ENCODE results near the gene RLBP1. TPM values are rescaled to one million over a fixed set of nuclear protein-coding genes. Genes with fewer than 3 reads are reported as not detected.

The RLBP1 gene
- total and polyA plus RNA-seq, 2 donors (not counting 3 experiments of a cell fraction or from before 2014, with no cell fraction given): not detected

DNA sequence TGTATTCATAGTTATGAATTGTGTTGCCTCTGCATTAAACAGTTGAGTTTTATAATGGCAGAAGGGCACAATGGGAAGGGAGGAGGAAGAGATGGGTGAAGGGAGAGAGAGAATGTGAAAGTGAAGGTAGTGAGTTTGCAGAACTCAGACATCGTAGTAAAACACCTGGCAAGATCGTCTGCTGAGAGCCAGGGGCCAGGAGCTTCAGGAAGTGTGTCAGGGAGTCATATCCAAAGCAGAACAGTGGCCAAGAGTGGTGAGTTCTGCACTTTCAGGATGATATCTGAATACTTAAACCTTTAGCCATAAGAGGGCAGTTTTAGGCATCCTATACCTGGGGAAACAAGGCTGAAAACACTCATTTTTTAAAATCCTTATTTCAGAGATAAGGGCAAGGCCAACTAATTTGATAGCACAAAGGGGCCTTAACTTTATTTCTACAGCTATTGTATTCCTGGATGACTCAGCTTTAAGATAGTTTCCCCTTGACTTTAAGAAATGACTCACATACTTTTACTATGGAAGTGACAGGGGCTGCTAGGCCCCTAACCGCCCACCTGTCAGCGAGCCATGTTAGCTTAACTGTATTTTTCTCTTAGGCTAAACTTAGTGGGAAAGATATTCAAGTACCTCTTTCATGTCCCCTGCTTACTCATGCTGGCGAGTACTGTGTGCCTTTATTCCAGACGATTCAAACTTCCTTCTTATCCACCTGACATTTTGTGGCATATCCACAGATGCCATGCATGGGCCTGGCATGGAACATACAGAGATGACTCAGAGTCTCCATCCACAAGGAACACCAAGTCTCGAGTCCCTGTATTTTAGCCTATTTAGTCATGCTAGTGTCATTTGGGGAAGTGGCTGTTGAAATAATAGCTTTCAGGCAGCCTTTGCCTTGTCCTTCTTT lies 53.9 kb downstream of the RLBP1 start:
- Histone ChIP-seq H3K27me3 (ENCODE audit: control insufficient read depth in 2 of 2, insufficient read depth in 2 of 2, low read length in 2 of 2) (no peaks in the 10 kb centered on the region), H4K20me1 (replicated peaks; ENCODE audit: control insufficient read depth, extremely low read depth, insufficient read depth, low read length) (no peaks in the 10 kb centered on the region), H3K4me1 (ENCODE audit: control insufficient read depth, extremely low read depth, insufficient read depth, low read length) (peaks cover 35% of the 10 kb centered on the region), H3K36me3 (ENCODE audit: control insufficient read depth in 2 of 2, extremely low read depth in 1 of 2, insufficient read depth in 2 of 2, low read length in 2 of 2) (no peaks in the 10 kb centered on the region), H3K9me3 (replicated peaks; ENCODE audit: control insufficient read depth, insufficient read depth, low read length) (no peaks in the 10 kb centered on the region), H3K4me3 (replicated peaks in 1 of 3; ENCODE audit: insufficient read depth in 1 of 3, low read depth in 1 of 3, low read length in 3 of 3) (peak overlapping the region in 1 of 3 experiments; percentile 25), H3K79me2 (ENCODE audit: control insufficient read depth, insufficient read depth, low read length) (no peaks in the 10 kb centered on the region), H3K27ac (ENCODE audit: insufficient read depth, low read depth, low read length) (peak overlapping the region; percentile 87), H3K4me2 (ENCODE audit: insufficient read depth, low read length) (peak overlapping the region; percentile 77), H3K9me1 (replicated peaks; ENCODE audit: control insufficient read depth, extremely low read depth, insufficient read depth, low read length) (no peaks in the 10 kb centered on the region), H3K9ac (replicated peaks; ENCODE audit: extremely low read depth, insufficient read depth, low read length) (peak overlapping the region; percentile 42), H2AFZ (ENCODE audit: low read depth, low read length) (no peak overlapping the region)
- POLR2A ChIA-PET: interaction anchor here (0.7 to 1.3 kb wide), 2 partner anchors 79 to 107 kb away, joined by 3 to 5 read pairs; partner anchors contain the start of gene ABHD2
- intact Hi-C loops (cut with micrococcal nuclease) (loop anchor here (1.0 kb wide), 4 partner anchors 23 to 79 kb away; partner anchors contain the start of gene ABHD2), dilution Hi-C loops (cut with MboI; ENCODE audit: extremely low pct_ligation_motif_present, low sequenced_read_pairs) (loop anchor here (25.0 kb wide), 1 partner anchor 105 kb away; no protein-coding TSS in a partner anchor)
- TF ChIP-seq, protein P1, sequence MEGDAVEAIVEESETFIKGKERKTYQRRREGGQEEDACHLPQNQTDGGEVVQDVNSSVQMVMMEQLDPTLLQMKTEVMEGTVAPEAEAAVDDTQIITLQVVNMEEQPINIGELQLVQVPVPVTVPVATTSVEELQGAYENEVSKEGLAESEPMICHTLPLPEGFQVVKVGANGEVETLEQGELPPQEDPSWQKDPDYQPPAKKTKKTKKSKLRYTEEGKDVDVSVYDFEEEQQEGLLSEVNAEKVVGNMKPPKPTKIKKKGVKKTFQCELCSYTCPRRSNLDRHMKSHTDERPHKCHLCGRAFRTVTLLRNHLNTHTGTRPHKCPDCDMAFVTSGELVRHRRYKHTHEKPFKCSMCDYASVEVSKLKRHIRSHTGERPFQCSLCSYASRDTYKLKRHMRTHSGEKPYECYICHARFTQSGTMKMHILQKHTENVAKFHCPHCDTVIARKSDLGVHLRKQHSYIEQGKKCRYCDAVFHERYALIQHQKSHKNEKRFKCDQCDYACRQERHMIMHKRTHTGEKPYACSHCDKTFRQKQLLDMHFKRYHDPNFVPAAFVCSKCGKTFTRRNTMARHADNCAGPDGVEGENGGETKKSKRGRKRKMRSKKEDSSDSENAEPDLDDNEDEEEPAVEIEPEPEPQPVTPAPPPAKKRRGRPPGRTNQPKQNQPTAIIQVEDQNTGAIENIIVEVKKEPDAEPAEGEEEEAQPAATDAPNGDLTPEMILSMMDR (IDR thresholded peaks at IDR 0.05; ENCODE audit: extremely low read depth in 1 of 2, insufficient read depth in 1 of 2, low read depth in 1 of 2, low read length in 2 of 2): no peak
- TF ChIP-seq GATA2 (IDR thresholded peaks at IDR 0.05; ENCODE audit: insufficient read depth, insufficient read length, low read depth, low read length): peak; percentile 66
- TF ChIP-seq POLR2AphosphoS5 (IDR thresholded peaks at IDR 0.05; ENCODE audit: insufficient read depth, low read depth, low read length): peak; percentile 46
- TF ChIP-seq FOS (IDR thresholded peaks at IDR 0.05; ENCODE audit: borderline replicate concordance, insufficient read depth, low read length): peak; percentile 94
- TF ChIP-seq JUN (IDR thresholded peaks at IDR 0.05; ENCODE audit: borderline replicate concordance, insufficient read depth, insufficient read length, low read depth): peak; percentile 90
- CTCF ChIA-PET: interaction anchor here (0.7 to 4.7 kb wide), 20 partner anchors 11 to 263 kb away, joined by 3 to 36 read pairs (median 5); partner anchors contain the start of gene ABHD2
- FAIRE-seq: peak; percentile 84
- peak; percentile 92 for DNase-seq (ENCODE audit: low read depth, low spot score)
- no TSS peak for BruUV-seq (replicated peaks)
